ENCODE results near the gene CRTAP. TPM values are rescaled to one million over a fixed set of nuclear protein-coding genes. Genes with fewer than 3 reads are reported as not detected.
"Not testable (repeated sequence)": the region's sequence is repeated elsewhere in the genome, so short reads cannot be mapped to it uniquely, and the experiment has no call there.

The CRTAP gene
- total RNA-seq, 1 experiment from 2014 or later: 174 TPM

GRCh38 chr3:33134026-33134625 is 20.3 kb downstream of the CRTAP start:
- BruUV-seq (replicated peaks): no TSS peak
- no peak overlapping the region for H3K27ac ChIP-seq (ENCODE audit: low read length)
- ChIA-PET CTCF (interaction anchor here (0.7 kb wide), 1 partner anchor 69 kb away, joined by 3 read pairs; no protein-coding TSS in a partner anchor), POLR2A (ENCODE audit: unreplicated experiment) (no interaction called here)
- H3K79me2 ChIP-seq (ENCODE audit: low read length): no peaks in the 10 kb centered on the region
- no peak for ATAC-seq
- H3K9me3 ChIP-seq (ENCODE audit: low read length): no peaks in the 10 kb centered on the region
- H3K36me3 ChIP-seq (ENCODE audit: low read depth, low read length): peaks cover 56% of the 10 kb centered on the region
- 0 out of 2 replicates have a peak, but pooled peaks cover 3% of the 10 kb centered on the region for H3K4me1 ChIP-seq (ENCODE audit: insufficient read depth, low read length)
- no peak overlapping the region for H3K4me3 ChIP-seq (ENCODE audit: low read length)
- no peaks in the 10 kb centered on the region for H3K9me2 ChIP-seq (replicated peaks; ENCODE audit: low read length)
- H2AFZ ChIP-seq (ENCODE audit: low read length): no peak overlapping the region
- H4K20me1 ChIP-seq (ENCODE audit: low read length): no peaks in the 10 kb centered on the region
- no peaks in the 10 kb centered on the region for H3K27me3 ChIP-seq (ENCODE audit: low read length)
- H3F3A ChIP-seq (ENCODE audit: low read length, unreplicated experiment): no peaks in the 10 kb centered on the region
- TF ChIP-seq CTCF (conservative IDR thresholded peaks at IDR 0.05; ENCODE audit: low read depth, low read length) (no peak), EZH2 (IDR thresholded peaks at IDR 0.05; ENCODE audit: low read length, unreplicated experiment) (no peak), EZH2phosphoT487 (IDR thresholded peaks at IDR 0.05; ENCODE audit: borderline replicate concordance, low read length) (no peak)
- intact Hi-C loops (cut with micrococcal nuclease): loop anchor here (5.0 kb wide), 3 partner anchors 303 to 653 kb away; partner anchors contain the start of gene CLASP2
- no peak overlapping the region for H3K9ac ChIP-seq (ENCODE audit: low read length)
- H3K4me2 ChIP-seq (ENCODE audit: low read length): no peak overlapping the region
- no peak for DNase-seq

- intact Hi-C loops (cut with micrococcal nuclease): no loop called here
- TF ChIP-seq CTCF (conservative IDR thresholded peaks at IDR 0.05; ENCODE audit: low read depth, low read length) (no peak), EZH2 (IDR thresholded peaks at IDR 0.05; ENCODE audit: low read length, unreplicated experiment) (no peak), EZH2phosphoT487 (IDR thresholded peaks at IDR 0.05; ENCODE audit: borderline replicate concordance, low read length) (no peak)
- DNase-seq: no peak
- Histone ChIP-seq H3K9me2 (replicated peaks; ENCODE audit: low read length) (no peaks in the 10 kb centered on the region), H3K9me3 (ENCODE audit: low read length) (no peaks in the 10 kb centered on the region), H3F3A (ENCODE audit: low read length, unreplicated experiment) (no peaks in the 10 kb centered on the region), H4K20me1 (ENCODE audit: low read length) (no peaks in the 10 kb centered on the region), H3K9ac (ENCODE audit: low read length) (no peak overlapping the region), H3K79me2 (ENCODE audit: low read length) (no peaks in the 10 kb centered on the region), H2AFZ (ENCODE audit: low read length) (no peak overlapping the region), H3K27me3 (ENCODE audit: low read length) (no peaks in the 10 kb centered on the region), H3K36me3 (ENCODE audit: low read depth, low read length) (peaks cover 58% of the 10 kb centered on the region), H3K4me3 (ENCODE audit: low read length) (no peak overlapping the region), H3K4me2 (ENCODE audit: low read length) (no peak overlapping the region), H3K27ac (ENCODE audit: low read length) (no peak overlapping the region), H3K4me1 (ENCODE audit: insufficient read depth, low read length) (no peaks in the 10 kb centered on the region)
- BruUV-seq (replicated peaks): no TSS peak
- CTCF ChIA-PET: no interaction called here
- POLR2A ChIA-PET (ENCODE audit: unreplicated experiment): no interaction called here
- no peak for ATAC-seq
These were observed 23.9 kb downstream of the CRTAP start for GRCh38 chr3:33137691-33138090.

GRCh38 chr3:33139006-33139623 is 25.3 kb downstream of the CRTAP start:
- H2AFZ ChIP-seq (ENCODE audit: low read length); H3F3A ChIP-seq (ENCODE audit: low read length, unreplicated experiment); H4K20me1 ChIP-seq (ENCODE audit: low read length); intact Hi-C loops (cut with micrococcal nuclease); H3K4me1 ChIP-seq (ENCODE audit: insufficient read depth, low read length); POLR2A ChIA-PET (ENCODE audit: unreplicated experiment); DNase-seq; H3K4me3 ChIP-seq (ENCODE audit: low read length); H3K27ac ChIP-seq (ENCODE audit: low read length); H3K27me3 ChIP-seq (ENCODE audit: low read length); H3K9me2 ChIP-seq (replicated peaks; ENCODE audit: low read length); ATAC-seq; H3K9ac ChIP-seq (ENCODE audit: low read length); H3K4me2 ChIP-seq (ENCODE audit: low read length); BruUV-seq (replicated peaks); H3K79me2 ChIP-seq (ENCODE audit: low read length); H3K9me3 ChIP-seq (ENCODE audit: low read length); CTCF ChIA-PET: not testable (repeated sequence)
- H3K36me3 ChIP-seq (ENCODE audit: low read depth, low read length): peaks cover 49% of the 10 kb centered on the region
